Measurements from ENCODE around the gene SATB1.

Gene SATB1

DNA sequence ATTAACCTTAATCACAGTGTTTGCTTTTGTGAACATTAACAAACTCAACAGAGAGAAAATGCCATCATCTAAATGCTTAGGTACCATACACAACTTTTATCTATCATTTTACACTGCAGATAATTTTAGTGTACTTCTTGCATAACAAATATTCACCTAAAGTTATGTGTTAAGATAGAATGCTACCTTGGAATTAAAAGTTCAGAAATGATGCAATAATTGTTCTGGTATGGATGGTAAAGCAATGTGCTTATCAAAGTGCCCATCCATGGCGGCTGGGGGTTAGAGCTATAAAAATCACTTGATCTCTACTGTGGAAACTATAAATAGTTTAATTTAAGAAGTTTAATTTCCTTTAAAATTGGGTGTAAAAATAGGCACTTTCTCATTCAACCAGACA is 28.7 kb downstream of the SATB1 start:
- DNase-seq: no peak

GRCh38 chr3:18394384-18394995 is 30.6 kb downstream of the SATB1 start:
- no peak for DNase-seq

DNA sequence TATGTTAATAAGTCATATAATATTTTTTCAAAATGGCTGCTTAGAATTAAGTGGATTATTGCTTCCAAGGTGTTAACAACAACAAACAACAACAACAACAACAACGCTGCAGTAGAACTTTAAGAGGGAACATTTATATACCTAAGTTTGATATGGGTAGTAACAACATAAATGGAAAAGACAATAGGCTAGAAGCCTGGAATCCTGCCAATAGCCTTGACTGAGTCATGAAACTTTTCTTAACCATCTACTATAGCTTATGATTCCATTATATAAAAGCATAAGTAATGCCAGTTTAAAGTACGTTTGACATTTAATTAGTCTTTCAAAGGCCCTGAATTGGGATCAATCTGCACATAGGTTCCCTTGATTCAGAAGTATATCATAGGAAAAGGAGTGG is 31.2 kb downstream of the SATB1 start:
- no peak for DNase-seq

DNA sequence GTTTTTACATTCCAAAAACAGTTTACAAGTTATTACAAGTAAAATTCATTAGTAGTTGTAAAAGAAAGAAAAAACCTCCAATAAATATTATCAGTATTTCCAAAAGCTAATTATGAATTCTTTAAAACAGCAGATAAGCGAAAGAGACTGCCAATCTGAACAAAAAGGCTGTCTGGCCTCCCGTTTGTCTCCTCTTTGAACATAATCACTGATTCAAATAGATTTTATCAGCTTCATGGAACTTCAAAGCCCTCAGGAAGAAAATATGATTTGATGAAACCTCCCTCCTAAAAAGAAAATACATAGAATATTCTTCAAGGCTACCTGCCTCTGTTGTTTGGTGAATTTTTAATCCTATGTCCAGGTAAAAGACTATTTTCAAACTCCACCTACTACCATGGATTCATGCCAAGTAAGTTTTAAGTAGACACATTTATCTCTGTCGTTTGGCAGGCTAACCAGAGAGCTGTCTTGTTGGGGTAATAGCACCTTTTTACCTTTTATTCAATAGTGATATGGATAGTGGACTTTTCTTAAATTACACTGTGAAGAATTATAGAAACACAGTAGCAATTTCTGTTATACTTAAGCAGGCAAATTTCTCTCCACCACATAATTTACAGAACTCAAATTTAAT is 35.0 kb downstream of the SATB1 start:
- DNase-seq: no peak

DNA sequence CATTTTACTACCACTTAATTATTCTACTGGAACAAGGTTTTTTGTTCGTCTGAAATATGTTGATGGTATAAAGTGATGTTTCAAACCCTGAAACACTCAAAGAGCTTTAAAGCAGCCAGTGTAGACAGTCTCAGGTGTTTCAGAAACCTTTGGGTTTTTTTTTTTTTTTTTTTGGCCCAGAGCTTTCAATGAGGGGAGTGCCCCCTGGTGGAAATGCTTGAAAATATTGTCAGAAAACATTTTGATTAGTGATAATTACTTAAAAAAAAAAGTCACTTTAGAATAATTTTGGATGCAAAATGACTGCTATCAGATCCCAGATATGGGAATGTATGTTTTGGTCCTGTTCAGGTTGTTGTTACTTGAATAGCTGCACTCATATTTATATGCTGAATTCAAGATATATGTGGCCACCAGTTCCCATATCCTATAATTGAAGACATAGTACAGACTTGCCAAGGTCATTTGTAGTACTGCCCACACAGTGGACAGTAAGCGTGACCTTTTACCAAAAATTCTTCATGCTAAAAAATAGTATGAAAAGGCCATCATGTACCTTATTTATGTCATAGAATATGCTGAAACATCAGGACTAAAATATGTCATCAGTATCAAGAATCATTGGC is 35.9 kb downstream of the SATB1 start:
- peak; percentile 27 for DNase-seq

DNA sequence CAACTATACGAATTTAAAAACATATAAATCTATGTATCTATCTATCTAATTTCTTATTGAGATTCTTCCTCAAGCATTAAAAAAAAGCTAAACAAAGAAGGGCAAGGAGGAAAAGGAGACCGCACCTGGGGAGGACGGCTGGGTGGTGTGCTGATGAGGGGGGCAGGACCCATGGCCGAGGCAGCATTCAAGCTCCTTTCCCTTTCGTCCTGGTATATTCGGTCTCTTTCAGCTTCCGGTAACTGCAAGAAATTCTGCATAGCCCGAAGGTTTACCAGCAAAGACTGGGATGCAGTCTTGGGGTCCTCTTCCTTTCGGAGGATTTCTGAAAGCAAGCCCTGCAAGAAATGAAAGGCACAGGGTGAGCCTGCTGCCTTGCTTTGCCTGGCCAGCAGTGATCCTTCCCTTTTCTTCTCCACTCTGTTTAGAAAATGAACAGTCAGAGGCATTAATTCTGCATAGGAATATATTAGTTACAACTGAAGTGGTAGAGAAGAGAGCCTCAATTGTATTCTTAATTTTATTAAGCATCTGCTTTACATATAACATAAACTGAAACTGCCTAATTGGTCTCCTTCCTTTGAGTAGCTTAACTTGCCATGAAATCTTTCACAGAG is 38.8 kb downstream of the SATB1 start:
- DNase-seq: no peak

DNA sequence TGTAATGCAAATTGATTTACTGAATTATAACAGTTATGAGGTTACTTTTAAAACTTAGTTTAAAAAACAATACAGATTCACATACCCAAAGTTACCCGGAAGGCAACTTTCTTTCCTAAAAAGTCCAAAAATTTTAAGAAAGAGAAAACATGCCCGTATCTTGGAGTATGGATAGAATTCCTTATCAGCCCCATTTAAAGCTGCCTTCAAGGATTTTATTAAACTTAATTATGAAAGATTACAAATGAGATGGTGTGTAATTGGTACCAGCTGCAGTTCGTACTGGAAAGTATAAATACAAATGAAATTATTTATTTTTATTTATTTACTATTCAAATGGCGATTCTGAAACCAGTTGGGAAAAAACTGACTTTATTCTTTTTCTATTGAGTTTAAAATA is 39.4 kb downstream of the SATB1 start:
- DNase-seq: no peak

DNA sequence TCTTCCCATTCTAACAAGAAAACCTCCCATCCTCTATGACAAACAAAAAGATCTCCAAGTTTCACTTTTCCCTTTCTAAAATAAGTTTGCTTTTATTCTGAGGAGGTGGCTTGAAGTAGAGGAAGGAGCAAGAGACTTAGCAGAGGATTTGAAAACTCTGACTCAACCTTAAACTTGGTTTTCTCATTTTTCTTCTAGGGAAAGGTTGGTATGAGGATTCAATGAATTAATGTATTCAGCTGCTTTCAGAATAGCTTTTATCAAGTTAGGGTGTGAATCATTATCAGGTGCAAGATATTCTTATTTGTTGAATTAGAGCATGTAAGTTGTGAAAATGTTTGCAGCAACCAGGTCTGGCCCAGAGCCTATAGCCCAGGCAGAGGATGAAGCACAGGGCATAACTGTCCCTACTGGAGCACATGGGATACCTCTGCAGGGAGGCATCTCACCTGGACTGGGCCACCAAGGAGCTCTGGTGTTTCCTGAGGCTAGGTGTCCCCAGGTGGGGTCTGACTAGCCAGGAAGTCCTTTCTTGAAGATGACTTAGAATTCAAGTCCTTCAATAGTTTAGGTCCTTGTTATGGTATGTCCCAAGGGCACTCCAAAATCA is 42.3 kb downstream of the SATB1 start:
- DNase-seq: no peak

DNA sequence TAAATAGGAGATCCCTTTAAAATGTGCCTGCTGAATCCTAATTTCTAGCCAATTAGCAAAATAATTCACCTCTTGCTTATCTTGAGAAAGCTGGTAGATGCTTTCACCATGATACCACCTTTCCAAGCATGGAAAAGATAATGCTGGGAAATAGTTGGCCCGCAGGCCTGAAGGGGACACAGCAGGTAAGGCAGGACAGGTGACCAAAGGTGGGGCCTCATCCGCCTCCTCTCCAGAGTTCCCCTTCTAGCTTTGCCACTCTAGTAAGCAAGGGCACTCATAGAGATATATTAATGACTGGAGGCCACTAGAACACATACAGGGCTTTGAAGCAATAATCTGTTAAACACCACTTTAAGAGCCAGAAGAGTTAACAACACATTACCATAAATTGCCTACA is 45.5 kb downstream of the SATB1 start:
- no peak for DNase-seq

DNA sequence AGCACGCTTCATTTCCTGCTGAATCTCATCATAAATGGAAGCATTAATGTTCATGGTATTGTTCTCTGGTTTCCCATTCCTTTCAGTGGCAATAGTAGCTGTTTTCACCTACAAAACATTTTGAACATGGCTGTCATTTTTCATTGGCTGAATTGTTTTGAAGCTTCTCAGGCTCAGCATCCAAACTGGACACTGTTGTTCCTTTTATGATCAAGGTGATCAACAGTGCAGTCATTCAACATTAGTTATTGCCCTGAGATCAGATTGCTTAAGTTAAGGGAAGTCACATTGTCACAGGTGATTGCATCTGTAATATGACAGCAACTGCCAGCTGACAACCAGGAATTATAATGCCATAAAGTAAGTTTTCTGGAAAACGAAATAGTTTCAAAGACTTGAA is 46.9 kb downstream of the SATB1 start:
- DNase-seq: peak; percentile 29

GRCh38 chr3:18376682-18377081 is 48.5 kb downstream of the SATB1 start:
- no peak for DNase-seq

- no peak for DNase-seq
Observed at GRCh38 chr3:18372786-18373405, 52.2 kb downstream of the SATB1 start.

- no peak for DNase-seq
Observed at GRCh38 chr3:18370672-18371071, 54.5 kb downstream of the SATB1 start.

DNA sequence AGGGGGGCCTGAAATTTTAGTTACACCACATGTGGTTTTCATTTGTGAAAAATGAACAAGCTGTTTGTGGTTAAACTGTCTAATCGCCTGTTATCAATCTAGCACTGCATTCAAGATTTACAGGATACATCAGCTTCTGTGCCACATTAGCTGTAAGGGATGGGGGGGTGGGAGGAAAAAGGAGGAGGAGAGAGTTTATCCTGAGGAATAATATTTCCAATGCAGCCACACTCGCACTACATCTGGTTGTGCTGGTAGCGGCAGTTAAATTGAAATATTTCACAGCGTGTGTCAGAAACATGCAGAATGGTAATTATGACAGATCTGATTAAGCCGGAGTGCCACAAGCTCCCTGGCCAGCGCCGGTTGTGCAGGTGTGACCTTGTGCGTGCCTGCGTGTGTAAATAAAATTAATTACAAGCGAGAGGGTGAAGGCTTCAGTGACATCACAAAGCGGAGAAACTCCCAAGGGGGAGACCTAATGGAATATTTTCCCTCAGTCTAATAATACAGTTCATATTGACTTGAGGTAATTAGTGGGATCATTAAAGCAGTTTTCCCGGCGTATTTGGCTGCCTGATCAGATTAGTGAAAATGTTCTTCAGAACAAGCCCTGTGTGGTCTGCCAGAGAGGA is 55.5 kb downstream of the SATB1 start:
- DNase-seq: peak; percentile 86

- no peak for DNase-seq
Observed at GRCh38 chr3:18366258-18366657, 58.9 kb downstream of the SATB1 start.

DNA sequence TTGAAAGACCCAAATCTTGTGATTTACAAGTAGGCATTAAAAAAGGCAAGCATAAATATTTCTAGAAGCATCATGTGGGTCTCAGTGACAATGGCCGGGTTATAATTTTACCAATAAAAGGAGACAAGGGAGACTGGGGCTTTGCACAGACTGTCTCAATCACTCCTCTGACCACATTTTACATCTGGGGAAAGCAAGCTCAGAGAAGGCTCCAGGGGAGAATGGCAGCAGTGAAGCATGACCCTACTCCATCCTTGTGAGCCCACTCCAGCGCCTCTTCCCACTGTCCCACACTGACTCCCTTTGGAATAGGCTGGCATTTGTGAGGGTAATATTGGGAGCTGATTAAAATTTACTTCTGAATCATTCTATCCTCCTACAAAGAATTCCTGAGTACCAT is 61.8 kb downstream of the SATB1 start:
- DNase-seq: no peak

DNA sequence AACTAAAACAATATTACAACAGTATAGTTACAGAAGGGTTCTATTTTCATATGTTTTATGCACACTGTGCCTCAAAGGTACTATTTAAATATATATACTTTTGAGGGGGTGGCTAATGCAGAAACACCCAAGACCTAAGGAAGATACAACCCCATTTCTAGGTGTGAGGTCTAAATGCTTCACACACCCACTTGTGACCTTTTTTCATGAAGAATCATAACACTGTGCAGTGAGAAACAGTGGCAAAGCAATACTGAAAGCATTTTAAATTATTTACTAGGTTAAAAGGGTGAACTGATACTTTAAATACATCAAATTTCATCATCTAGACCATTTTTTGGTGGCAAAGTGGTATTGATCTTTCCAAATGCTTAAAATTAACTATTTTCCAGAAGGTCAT is 67.4 kb downstream of the SATB1 start:
- no peak for DNase-seq

DNA sequence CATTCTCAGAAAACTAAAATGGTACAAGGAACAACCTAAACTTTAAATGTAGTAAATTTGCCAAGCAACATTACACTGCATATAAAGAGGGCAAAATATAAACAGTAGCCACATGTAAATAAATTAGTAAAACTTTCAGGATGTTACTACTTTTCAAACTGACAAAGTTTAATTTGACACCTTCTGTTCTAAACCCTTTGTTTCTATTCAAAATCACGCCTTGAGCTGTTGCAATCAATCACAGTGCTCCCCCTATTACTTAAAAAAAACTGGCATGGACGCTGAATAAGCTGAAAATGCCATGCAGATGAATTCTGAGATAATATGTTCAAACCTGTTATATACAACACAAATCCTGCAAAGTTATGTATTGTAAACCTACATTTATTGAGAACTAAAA is 69.3 kb downstream of the SATB1 start:
- DNase-seq: no peak

DNA sequence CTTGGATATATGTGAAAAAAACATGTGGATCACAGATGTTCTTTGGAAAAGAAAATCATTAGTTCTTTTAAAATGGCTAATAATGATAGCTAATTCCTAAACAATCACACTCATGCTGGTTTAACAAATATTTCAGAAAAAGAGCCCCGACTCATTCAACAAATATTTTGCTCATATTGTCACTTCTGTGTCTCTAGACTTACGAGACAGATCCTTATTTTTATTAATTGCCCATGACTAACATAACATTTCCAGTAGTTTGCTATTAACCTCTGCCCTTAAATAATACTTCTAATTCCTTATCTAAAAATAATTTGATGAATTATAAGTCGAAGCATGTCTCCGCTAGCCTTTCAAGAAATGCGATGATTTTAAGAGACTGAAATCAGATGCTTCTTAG is 70.4 kb downstream of the SATB1 start:
- DNase-seq: no peak

GRCh38 chr3:18351823-18352744 is 73.1 kb downstream of the SATB1 start:
- peak; percentile 77 for DNase-seq

GRCh38 chr3:18351069-18351628 is 74.0 kb downstream of the SATB1 start:
- DNase-seq: no peak
